HG03196 (cell line): Measurements from ENCODE around the gene LRRC3.
"Not testable (repeated sequence)": the region's sequence is repeated elsewhere in the genome, so short reads cannot be mapped to it uniquely, and the experiment has no call there.

ENCODE experiments used
- ATAC-seq: cut with Tn5 transposase; IDR thresholded peaks from one replicate; pipeline ENCODE4 v1.9.1; 2021; ENCODE audit not compliant: unreplicated experiment

Gene LRRC3, protein sequence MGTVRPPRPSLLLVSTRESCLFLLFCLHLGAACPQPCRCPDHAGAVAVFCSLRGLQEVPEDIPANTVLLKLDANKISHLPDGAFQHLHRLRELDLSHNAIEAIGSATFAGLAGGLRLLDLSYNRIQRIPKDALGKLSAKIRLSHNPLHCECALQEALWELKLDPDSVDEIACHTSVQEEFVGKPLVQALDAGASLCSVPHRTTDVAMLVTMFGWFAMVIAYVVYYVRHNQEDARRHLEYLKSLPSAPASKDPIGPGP

GRCh38 chr21:44454747-44455523 is at the start of gene LRRC3:
TSS of gene LRRC3 (plus strand) at chr21:44455510. CDS start at chr21:44456645, 1,135 bp downstream.
- ATAC-seq = no peak

- ATAC-seq = no peak
Measured at GRCh38 chr21:44405948-44406872, 49.1 kb upstream of the LRRC3 start.

GRCh38 chr21:44406953-44407352 is 48.4 kb upstream of the LRRC3 start:
- no peak for ATAC-seq

- no peak for ATAC-seq
Measured at GRCh38 chr21:44407493-44407892, 47.8 kb upstream of the LRRC3 start.

DNA sequence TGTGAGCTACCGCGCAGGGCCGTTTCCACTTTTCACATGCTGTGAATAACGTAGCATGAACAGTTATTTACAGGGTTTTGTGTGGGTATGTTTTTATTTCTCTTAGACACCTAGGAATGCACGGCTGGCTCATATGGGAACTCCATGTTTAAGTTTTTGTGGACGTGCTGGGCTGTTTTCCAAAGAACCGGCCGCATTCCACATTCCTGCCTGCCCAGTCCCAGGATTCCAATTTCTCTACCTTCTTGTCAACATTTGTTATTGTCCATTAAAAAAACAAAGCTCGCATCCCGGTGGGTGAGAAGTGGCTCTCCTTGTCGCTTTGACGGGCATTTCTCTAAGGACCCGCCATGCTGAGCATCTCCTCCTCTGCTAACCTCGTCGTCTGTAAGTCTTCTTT is 47.1 kb upstream of the LRRC3 start:
- no peak for ATAC-seq

- ATAC-seq = no peak
Measured at GRCh38 chr21:44413566-44414290, 41.6 kb upstream of the LRRC3 start.

DNA sequence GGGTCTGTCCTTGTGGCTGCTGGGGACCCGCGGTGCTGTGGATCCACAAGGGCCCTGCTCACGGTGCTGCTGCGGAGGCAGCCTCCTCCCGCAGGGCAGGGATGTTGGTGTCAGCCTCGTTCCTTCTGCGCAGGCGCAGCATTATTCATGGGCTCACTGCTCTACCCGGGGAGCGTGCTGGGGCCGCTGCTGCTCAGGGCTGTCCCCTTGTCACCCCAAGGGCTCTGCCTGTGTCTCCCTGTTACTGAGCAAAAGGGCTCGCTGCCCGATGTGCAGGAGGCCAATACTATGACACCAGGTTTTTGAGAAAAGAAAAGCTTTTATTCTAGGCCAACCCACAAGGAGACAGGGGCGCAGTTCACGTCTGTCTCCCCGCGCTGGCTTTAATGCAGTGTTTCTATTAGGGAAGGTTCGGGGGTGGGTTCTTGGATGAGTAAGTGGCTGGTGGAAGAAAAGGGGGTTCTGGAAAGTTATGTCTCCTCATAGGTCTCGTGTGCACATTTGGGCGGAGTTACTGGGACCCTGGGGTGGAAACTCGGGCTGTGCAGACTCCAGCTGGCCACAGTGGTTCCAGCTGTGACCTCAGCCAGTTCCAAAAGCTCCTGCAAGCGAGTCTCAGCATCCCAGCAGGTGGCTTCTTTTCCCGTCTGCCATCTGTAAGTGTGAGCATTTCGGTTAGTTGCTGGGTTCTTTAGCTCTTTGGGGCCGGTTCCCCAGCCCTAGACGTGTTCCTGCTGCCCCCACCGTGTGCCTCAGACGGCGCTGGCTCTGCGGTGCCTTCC is 40.8 kb upstream of the LRRC3 start:
- ATAC-seq = no peak

GRCh38 chr21:44415073-44416025 is 40.0 kb upstream of the LRRC3 start:
- no peak for ATAC-seq

DNA sequence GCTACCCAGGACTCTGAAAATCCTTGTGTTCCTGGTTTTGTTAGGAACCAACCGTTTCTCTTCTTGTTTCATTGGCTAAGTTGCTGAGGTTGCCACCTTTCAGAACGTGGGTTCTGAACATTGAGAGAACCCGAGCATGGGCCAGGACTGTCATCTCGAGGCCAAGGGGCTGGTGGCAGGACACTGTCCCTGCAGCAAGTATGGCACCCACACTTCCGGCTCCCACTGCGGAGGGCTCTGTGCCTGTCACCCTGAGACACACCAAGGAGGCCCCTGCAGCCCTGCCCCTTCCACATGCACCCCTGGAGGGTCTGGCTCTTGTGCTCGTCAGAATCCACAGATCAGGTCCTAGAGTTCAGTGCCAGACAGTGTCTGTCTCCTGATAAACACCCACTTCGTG is 39.1 kb upstream of the LRRC3 start:
- no peak for ATAC-seq

GRCh38 chr21:44417621-44418107 is 37.6 kb upstream of the LRRC3 start:
- ATAC-seq = not testable (repeated sequence)

- no peak for ATAC-seq
Measured at GRCh38 chr21:44418108-44418875, 37.0 kb upstream of the LRRC3 start.

- ATAC-seq = no peak
Measured at GRCh38 chr21:44418876-44419230, 36.5 kb upstream of the LRRC3 start.

GRCh38 chr21:44419679-44420078 is 35.6 kb upstream of the LRRC3 start:
- no peak for ATAC-seq

- ATAC-seq = no peak
Measured at GRCh38 chr21:44420416-44421205, 34.7 kb upstream of the LRRC3 start.

GRCh38 chr21:44421901-44422840 is 33.1 kb upstream of the LRRC3 start:
- ATAC-seq = no peak

DNA sequence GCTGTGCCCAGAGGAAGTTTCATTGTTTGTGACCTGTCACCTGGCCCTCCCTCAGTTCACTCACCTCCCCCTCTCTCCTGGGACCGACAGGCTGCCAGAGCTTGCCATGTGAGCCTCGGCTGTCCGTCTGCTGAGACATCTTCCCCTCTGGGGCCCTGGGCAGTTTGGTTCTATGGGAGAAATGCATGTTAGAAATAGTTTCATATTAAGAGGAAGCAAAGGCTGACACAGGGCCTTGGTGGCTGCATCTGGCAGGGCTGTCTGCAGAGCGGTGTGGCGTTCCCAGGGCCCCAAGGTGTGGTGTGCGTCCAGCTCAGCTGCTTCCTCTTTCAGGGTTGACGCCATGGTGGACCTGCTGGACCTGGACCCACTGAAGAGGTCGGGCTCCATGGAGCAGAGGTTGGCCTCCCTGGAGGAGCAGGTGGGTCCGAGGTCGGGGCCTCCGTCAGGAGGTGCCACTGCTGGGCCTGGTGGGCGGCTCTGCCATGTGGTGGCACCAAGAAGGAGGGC is 31.9 kb upstream of the LRRC3 start:
- ATAC-seq = no peak
